HCT116 (cell line): ENCODE data around the gene HAND2. TPM values are rescaled to one million over a fixed set of nuclear protein-coding genes. Genes with fewer than 3 reads are reported as not detected.

Experiments
- ATAC-seq: fragments of 200-7000 bp; cut with Tn5 transposase; 2 replicates; pipeline ENCODE4 v1.9.1; 2020; ENCODE audit warnings: mild to moderate bottlenecking, moderate library complexity
- BruUV-seq: library from RNA; stranded (reverse); fragments of 400-500 nt; replicated peaks from 2 replicates; lab custom pipeline; 2021; lab: Mats Ljungman, UMichigan
- CTCF ChIA-PET: fragments of 300-600 bp; sonication (Branson Sonifier 250); formaldehyde crosslinking; loops from one replicate; lab custom pipeline; 2021; ENCODE audit warnings: antibody characterized with exemption; lab: Charles Lee
- POLR2A ChIA-PET: fragments of 300-600, 350-600 bp; sonication (Branson Sonifier 250); formaldehyde crosslinking; loops from one replicate; lab custom pipeline; 2021; ENCODE audit warnings: antibody characterized with exemption; lab: Charles Lee
- RAD21 ChIA-PET, 2 experiments: fragments of 300-600 bp; sonication (Branson Sonifier 250); formaldehyde crosslinking; loops; one replicate each; lab custom pipeline; 2023; ENCODE audit warnings: low total read pairs in 2 of 2; ENCODE audit not compliant: uncharacterized antibody in 2 of 2, unreplicated experiment in 2 of 2, low non-redundant PET in 1 of 2; lab: Charles Lee
- DNase-seq: peaks from one replicate; pipeline ENCODE4 v3.0.0-alpha.2; 2010; ENCODE audit warnings: low read depth, low spot score
- H2AFZ ChIP-seq: fragments of 200-600 bp; shearing (Covaris generic), sonication (generic); 2 replicates; pipeline ENCODE4 v1.6.1; 2017; ENCODE audit warnings: low read depth, mixed run types, mixed read lengths, antibody characterized with exemption, low read length; ENCODE audit not compliant: poor library complexity, severe bottlenecking
- H3K27ac ChIP-seq: 2 replicates; pipeline ENCODE4 v1.5.1; 2012; ENCODE audit warnings: low read depth, low read length
- H3K27me3 ChIP-seq: fragments of 200-600 bp; sonication (generic); 2 replicates; pipeline ENCODE4 v1.6.1; 2016; ENCODE audit warnings: mixed run types, low read length, mixed read lengths; ENCODE audit not compliant: insufficient read depth
- H3K36me3 ChIP-seq, 2 experiments: fragments of 200-500 bp in 1 of 2; fragments of 200-600 bp in 1 of 2; sonication (Bioruptor generic) in 1 of 2; sonication (generic) in 1 of 2; 2 replicates each; pipeline versions ENCODE4 v1.5.1 to v1.6.1; 2014 to 2016; ENCODE audit warnings: low read length in 2 of 2, inconsistent platforms in 1 of 2, mixed read lengths in 1 of 2, mixed run types in 1 of 2; ENCODE audit not compliant: insufficient read depth in 2 of 2, control insufficient read depth in 1 of 2
- H3K4me1 ChIP-seq, 2 experiments: fragments of 200-600 bp in 1 of 2; sonication (generic) in 1 of 2; 2 replicates each; pipeline versions ENCODE4 v1.5.1 to v1.6.1; 2012 to 2017; ENCODE audit warnings: low read length in 2 of 2, inconsistent platforms in 1 of 2, mild to moderate bottlenecking in 1 of 2, mixed read lengths in 1 of 2, mixed run types in 1 of 2, moderate library complexity in 1 of 2; ENCODE audit not compliant: insufficient read depth in 2 of 2, control insufficient read depth in 1 of 2
- H3K4me2 ChIP-seq: fragments of 200-600 bp; sonication (generic); 2 replicates; pipeline ENCODE4 v1.6.1; 2017; ENCODE audit warnings: mixed run types, low read length, mixed read lengths
- H3K4me3 ChIP-seq, 2 experiments: fragments of 200-600 bp in 1 of 2; sonication (generic) in 1 of 2; replicated peaks in 1 of 2; 2 replicates each; pipeline ENCODE4 v1.5.1; 2011 to 2016; ENCODE audit warnings: low read length in 2 of 2, control low read depth in 1 of 2, low read depth in 1 of 2, mild to moderate bottlenecking in 1 of 2, mixed read lengths in 1 of 2, mixed run types in 1 of 2
- H3K79me2 ChIP-seq: fragments of 200-600 bp; sonication (generic); 2 replicates; pipeline ENCODE4 v1.6.1; 2017; ENCODE audit warnings: mild to moderate bottlenecking, mixed run types, low read length, moderate library complexity, mixed read lengths; ENCODE audit not compliant: insufficient read depth
- H3K9ac ChIP-seq: fragments of 200-600 bp; sonication (generic); 2 replicates; pipeline ENCODE4 v1.6.1; 2016; ENCODE audit warnings: low read length, mixed read lengths
- H3K9me2 ChIP-seq: fragments of 200-600 bp; sonication (generic), shearing (Covaris generic); 2 replicates; pipeline ENCODE4 v1.6.1; 2017; ENCODE audit warnings: mixed run types, mild to moderate bottlenecking, moderate library complexity; ENCODE audit not compliant: insufficient read depth
- H3K9me3 ChIP-seq, 2 experiments: fragments of 200-500 bp in 1 of 2; fragments of 200-600 bp in 1 of 2; sonication (Bioruptor generic) in 1 of 2; sonication (generic) in 1 of 2; 2 replicates each; pipeline ENCODE4 v1.6.1; 2014 to 2017; ENCODE audit warnings: low read length in 2 of 2, mixed read lengths in 2 of 2, inconsistent platforms in 1 of 2, low read depth in 1 of 2, mild to moderate bottlenecking in 1 of 2, mixed run types in 1 of 2, moderate library complexity in 1 of 2; ENCODE audit not compliant: control insufficient read depth in 1 of 2, insufficient read depth in 1 of 2
- H4K20me1 ChIP-seq: fragments of 200-600 bp; sonication (generic), shearing (Covaris generic); 2 replicates; pipeline ENCODE4 v1.6.1; 2017; ENCODE audit warnings: mixed run types, mild to moderate bottlenecking, moderate library complexity; ENCODE audit not compliant: insufficient read depth
- CBX3 ChIP-seq: IDR thresholded peaks from 2 replicates; pipeline ENCODE4 v1.6.1; 2012; ENCODE audit warnings: low read depth
- EGR1 ChIP-seq: IDR thresholded peaks from 2 replicates; pipeline ENCODE4 v1.6.1; 2012; ENCODE audit warnings: low read depth
- EZH2phosphoT487 ChIP-seq: fragments of 200-600 bp; IDR thresholded peaks from 2 replicates; pipeline ENCODE4 v1.6.1; 2018; ENCODE audit warnings: antibody characterized with exemption, borderline replicate concordance
- FOSL1 ChIP-seq: IDR thresholded peaks from 2 replicates; pipeline ENCODE4 v1.6.1; 2012; ENCODE audit warnings: low read depth
- JUND ChIP-seq: IDR thresholded peaks from 2 replicates; pipeline ENCODE4 v1.6.1; 2012
- POLR2A ChIP-seq: IDR thresholded peaks from 2 replicates; pipeline ENCODE4 v1.7.0; 2011; ENCODE audit warnings: borderline replicate concordance; ENCODE audit not compliant: insufficient read depth, insufficient read length; ENCODE audit errors: extremely low read depth
- POLR2AphosphoS5 ChIP-seq: IDR thresholded peaks from 2 replicates; pipeline ENCODE4 v1.6.1; 2011; ENCODE audit warnings: mild to moderate bottlenecking, low read depth, low read length, moderate library complexity
- RAD21 ChIP-seq: IDR thresholded peaks from 2 replicates; pipeline ENCODE4 v1.6.1; 2012; ENCODE audit warnings: low read depth, mild to moderate bottlenecking
- SP1 ChIP-seq: IDR thresholded peaks from 2 replicates; pipeline ENCODE4 v1.6.1; 2012; ENCODE audit warnings: low read depth
- SRF ChIP-seq: IDR thresholded peaks from 2 replicates; pipeline ENCODE4 v1.6.1; 2012; ENCODE audit warnings: low read depth
- TCF7L2 ChIP-seq: IDR thresholded peaks from 2 replicates; pipeline ENCODE4 v1.7.0; 2011; ENCODE audit warnings: borderline replicate concordance, inconsistent platforms; ENCODE audit not compliant: insufficient read depth, insufficient read length; ENCODE audit errors: extremely low read depth
- ZFX ChIP-seq: fragments of 450-650 bp; IDR thresholded peaks from 2 replicates; pipeline ENCODE4 v1.6.1; 2017
- ZNF274 ChIP-seq: fragments of 200-500 bp; sonication (Bioruptor generic); IDR thresholded peaks from 2 replicates; pipeline ENCODE4 v1.6.1; 2014; ENCODE audit warnings: mild to moderate bottlenecking, low read depth, low read length, inconsistent platforms
- intact Hi-C: fragments of 100-400 bp; cut with micrococcal nuclease; formaldehyde crosslinking; loops from 2 replicates; pipeline ENCODE4 v1.10.0; 2022
- total RNA-seq: library from RNA; stranded (reverse); gene quantifications from one replicate; pipeline ENCODE4 v1.2.1, GENCODE V29; 2021; ENCODE audit not compliant: unreplicated experiment
- TF ChIP-seq, protein P1 (sequence below): IDR thresholded peaks from 2 replicates; pipeline ENCODE4 v1.6.1; 2012
- TF ChIP-seq, protein P2 (sequence below): IDR thresholded peaks from 2 replicates; pipeline ENCODE4 v1.6.1; 2012
- TF ChIP-seq, protein P3 (sequence below): IDR thresholded peaks from 2 replicates; pipeline ENCODE4 v1.6.1; 2012; ENCODE audit warnings: low read depth
- TF ChIP-seq, protein P4 (sequence below), 3 experiments: fragments of 200-600 bp in 1 of 3; sonication (generic) in 1 of 3; IDR thresholded peaks in 2 of 3; conservative IDR thresholded peaks in 1 of 3; 2 replicates each; pipeline ENCODE4 v1.5.1; 2012 to 2017; ENCODE audit warnings: low read depth in 2 of 3, low read length in 2 of 3, antibody characterized with exemption in 1 of 3, borderline replicate concordance in 1 of 3, control low read depth in 1 of 3, mild to moderate bottlenecking in 1 of 3, mixed read lengths in 1 of 3, mixed run types in 1 of 3, moderate library complexity in 1 of 3; ENCODE audit not compliant: insufficient read depth in 1 of 3
- TF ChIP-seq, protein P5 (sequence below): IDR thresholded peaks from 2 replicates; pipeline ENCODE4 v1.6.1; 2011; ENCODE audit warnings: mild to moderate bottlenecking, low read length, moderate library complexity; ENCODE audit not compliant: insufficient replicate concordance; ENCODE audit errors: extremely low read depth

Gene HAND2
- total RNA-seq, 1 experiment from 2014 or later: not detected

DNA sequence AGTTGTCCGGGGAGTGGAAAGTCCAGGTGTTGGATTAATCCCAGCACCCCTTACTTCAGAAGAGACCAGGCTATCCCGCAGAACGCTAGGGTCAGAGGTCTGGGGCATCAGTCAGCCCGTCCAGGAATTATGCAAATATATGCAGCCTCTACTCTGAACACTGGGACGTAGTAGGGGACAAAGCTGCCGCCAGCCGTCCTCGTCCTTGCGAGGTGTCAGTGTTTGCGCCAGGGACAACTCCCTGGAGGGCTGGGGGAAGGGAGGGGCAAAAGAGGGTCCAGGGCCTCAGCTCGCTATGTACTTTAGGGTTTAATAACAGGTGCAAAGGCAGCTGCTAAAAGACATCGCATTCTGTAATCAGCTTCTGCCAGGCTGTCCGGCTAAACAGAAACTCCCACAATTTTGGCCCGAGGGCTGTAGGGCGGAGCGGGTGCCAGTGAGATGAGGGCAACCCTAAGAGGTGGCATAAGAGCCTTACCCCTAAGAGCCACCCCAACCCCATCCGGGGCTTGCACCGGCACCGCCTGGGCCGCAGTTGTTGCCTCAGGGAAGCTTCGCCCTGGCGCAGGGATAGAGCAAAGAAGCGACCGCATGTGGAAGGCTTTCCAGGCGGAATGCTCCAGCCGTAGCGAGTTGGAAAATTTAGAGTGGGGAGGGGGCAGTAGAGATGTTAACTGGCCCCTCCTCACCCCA, 8.4 kb downstream of the HAND2 start:
- H4K20me1 ChIP-seq: no peaks in the 10 kb centered on the region
- POLR2A ChIA-PET: no interaction called here
- no peak for TF ChIP-seq TCF7L2
- TF ChIP-seq EZH2phosphoT487: no peak
- no peak for TF ChIP-seq SP1
- TF ChIP-seq, protein P1, sequence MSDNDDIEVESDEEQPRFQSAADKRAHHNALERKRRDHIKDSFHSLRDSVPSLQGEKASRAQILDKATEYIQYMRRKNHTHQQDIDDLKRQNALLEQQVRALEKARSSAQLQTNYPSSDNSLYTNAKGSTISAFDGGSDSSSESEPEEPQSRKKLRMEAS: no peak
- TF ChIP-seq POLR2A: no peak
- no peak for TF ChIP-seq JUND
- TF ChIP-seq, protein P2, sequence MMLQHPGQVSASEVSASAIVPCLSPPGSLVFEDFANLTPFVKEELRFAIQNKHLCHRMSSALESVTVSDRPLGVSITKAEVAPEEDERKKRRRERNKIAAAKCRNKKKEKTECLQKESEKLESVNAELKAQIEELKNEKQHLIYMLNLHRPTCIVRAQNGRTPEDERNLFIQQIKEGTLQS: no peak
- TF ChIP-seq POLR2AphosphoS5: no peak
- TF ChIP-seq, protein P3, sequence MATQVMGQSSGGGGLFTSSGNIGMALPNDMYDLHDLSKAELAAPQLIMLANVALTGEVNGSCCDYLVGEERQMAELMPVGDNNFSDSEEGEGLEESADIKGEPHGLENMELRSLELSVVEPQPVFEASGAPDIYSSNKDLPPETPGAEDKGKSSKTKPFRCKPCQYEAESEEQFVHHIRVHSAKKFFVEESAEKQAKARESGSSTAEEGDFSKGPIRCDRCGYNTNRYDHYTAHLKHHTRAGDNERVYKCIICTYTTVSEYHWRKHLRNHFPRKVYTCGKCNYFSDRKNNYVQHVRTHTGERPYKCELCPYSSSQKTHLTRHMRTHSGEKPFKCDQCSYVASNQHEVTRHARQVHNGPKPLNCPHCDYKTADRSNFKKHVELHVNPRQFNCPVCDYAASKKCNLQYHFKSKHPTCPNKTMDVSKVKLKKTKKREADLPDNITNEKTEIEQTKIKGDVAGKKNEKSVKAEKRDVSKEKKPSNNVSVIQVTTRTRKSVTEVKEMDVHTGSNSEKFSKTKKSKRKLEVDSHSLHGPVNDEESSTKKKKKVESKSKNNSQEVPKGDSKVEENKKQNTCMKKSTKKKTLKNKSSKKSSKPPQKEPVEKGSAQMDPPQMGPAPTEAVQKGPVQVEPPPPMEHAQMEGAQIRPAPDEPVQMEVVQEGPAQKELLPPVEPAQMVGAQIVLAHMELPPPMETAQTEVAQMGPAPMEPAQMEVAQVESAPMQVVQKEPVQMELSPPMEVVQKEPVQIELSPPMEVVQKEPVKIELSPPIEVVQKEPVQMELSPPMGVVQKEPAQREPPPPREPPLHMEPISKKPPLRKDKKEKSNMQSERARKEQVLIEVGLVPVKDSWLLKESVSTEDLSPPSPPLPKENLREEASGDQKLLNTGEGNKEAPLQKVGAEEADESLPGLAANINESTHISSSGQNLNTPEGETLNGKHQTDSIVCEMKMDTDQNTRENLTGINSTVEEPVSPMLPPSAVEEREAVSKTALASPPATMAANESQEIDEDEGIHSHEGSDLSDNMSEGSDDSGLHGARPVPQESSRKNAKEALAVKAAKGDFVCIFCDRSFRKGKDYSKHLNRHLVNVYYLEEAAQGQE: no peak
- TF ChIP-seq RAD21: no peak
- no peak for TF ChIP-seq EGR1
- TF ChIP-seq ZNF274: no peak
- TF ChIP-seq SRF: no peak
- TF ChIP-seq ZFX: no peak
- no peak for TF ChIP-seq CBX3
- no peak for TF ChIP-seq FOSL1
- TF ChIP-seq, protein P4, sequence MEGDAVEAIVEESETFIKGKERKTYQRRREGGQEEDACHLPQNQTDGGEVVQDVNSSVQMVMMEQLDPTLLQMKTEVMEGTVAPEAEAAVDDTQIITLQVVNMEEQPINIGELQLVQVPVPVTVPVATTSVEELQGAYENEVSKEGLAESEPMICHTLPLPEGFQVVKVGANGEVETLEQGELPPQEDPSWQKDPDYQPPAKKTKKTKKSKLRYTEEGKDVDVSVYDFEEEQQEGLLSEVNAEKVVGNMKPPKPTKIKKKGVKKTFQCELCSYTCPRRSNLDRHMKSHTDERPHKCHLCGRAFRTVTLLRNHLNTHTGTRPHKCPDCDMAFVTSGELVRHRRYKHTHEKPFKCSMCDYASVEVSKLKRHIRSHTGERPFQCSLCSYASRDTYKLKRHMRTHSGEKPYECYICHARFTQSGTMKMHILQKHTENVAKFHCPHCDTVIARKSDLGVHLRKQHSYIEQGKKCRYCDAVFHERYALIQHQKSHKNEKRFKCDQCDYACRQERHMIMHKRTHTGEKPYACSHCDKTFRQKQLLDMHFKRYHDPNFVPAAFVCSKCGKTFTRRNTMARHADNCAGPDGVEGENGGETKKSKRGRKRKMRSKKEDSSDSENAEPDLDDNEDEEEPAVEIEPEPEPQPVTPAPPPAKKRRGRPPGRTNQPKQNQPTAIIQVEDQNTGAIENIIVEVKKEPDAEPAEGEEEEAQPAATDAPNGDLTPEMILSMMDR (IDR thresholded peaks at IDR 0.05 in 2 of 3, conservative IDR thresholded peaks at IDR 0.05 in 1 of 3; ENCODE audit: borderline replicate concordance in 1 of 3, insufficient read depth in 1 of 3, low read depth in 2 of 3, low read length in 2 of 3): no peak
- TF ChIP-seq, protein P5, sequence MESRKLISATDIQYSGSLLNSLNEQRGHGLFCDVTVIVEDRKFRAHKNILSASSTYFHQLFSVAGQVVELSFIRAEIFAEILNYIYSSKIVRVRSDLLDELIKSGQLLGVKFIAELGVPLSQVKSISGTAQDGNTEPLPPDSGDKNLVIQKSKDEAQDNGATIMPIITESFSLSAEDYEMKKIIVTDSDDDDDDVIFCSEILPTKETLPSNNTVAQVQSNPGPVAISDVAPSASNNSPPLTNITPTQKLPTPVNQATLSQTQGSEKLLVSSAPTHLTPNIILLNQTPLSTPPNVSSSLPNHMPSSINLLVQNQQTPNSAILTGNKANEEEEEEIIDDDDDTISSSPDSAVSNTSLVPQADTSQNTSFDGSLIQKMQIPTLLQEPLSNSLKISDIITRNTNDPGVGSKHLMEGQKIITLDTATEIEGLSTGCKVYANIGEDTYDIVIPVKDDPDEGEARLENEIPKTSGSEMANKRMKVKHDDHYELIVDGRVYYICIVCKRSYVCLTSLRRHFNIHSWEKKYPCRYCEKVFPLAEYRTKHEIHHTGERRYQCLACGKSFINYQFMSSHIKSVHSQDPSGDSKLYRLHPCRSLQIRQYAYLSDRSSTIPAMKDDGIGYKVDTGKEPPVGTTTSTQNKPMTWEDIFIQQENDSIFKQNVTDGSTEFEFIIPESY: no peak
- TF ChIP-seq, all 23 proteins: peak for 0
- Histone ChIP-seq H3K4me3 (no peak overlapping the region), H3K79me2 (no peaks in the 10 kb centered on the region), H3K9ac (no peak overlapping the region), H3K27ac (no peak overlapping the region), H3K4me2 (no peak overlapping the region), H2AFZ (no peak overlapping the region), H3K9me2 (no peaks in the 10 kb centered on the region), H3K36me3 (no peaks in the 10 kb centered on the region), H3K9me3 (no peaks in the 10 kb centered on the region), H3K4me1 (no peaks in the 10 kb centered on the region), H3K27me3 (no peaks in the 10 kb centered on the region)
- ATAC-seq: no peak
- ChIA-PET CTCF (no interaction called here), RAD21 (no interaction called here)
- no peak for DNase-seq
- BruUV-seq: no TSS peak
- intact Hi-C loops: no loop called here
